Pancreas (tissue), 10 donors: Measurements from ENCODE around the gene UFSP1. TPM values are rescaled to one million over a fixed set of nuclear protein-coding genes. Genes with fewer than 3 reads are reported as not detected.

Source experiments
- ATAC-seq, 4 donors: fragments of 200-7000 bp; cut with Tn5 transposase; one replicate each; pipeline versions ENCODE4 v1.8.0 to v1.9.1; 2020; ENCODE audit warnings: mild to moderate bottlenecking in 4 of 4, moderate library complexity in 4 of 4
- DNase-seq, 6 donors: peaks; one replicate each; pipeline ENCODE4 v3.0.0-alpha.2; 2020
- FAIRE-seq: peaks from 2 replicates; lab custom pipeline; 2012; peaks lifted over from hg19 to GRCh38; lab: Jason Lieb, UNC
- H3K27ac ChIP-seq, 4 donors: fragments of 200-600 bp; sonication (generic); 1 replicate in 3 of 4; 2 replicates in 1 of 4; pipeline versions ENCODE4 v1.5.0 to v1.8.0; 2020
- H3K27me3 ChIP-seq, 4 donors: fragments of 200-600 bp; one replicate each; pipeline ENCODE4 v1.8.0; 2021
- H3K36me3 ChIP-seq, 3 donors: fragments of 200-600 bp; sonication (generic) in 1 of 3; one replicate each; pipeline versions ENCODE4 v1.5.0 to v1.8.0; 2020 to 2021
- H3K4me1 ChIP-seq, 3 donors: fragments of 200-600 bp; one replicate each; pipeline ENCODE4 v1.8.0; 2021
- H3K4me3 ChIP-seq, 4 donors: fragments of 200-600 bp; sonication (generic) in 2 of 4; one replicate each; pipeline versions ENCODE4 v1.5.0 to v1.8.0; 2020 to 2021
- H3K9me3 ChIP-seq, 4 donors: fragments of 200-600 bp; one replicate each; pipeline ENCODE4 v1.8.0; 2021
- WGBS, 2 donors: extraction: QIAGEN DNeasy Blood & Tissue Kit; methylation state at CpG; one replicate each; pipeline ENCODE4 v1.1.7; 2013; 5-methylcytosine and 5-hydroxymethylcytosine counted together
- intact Hi-C, 3 donors: fragments of 100-400 bp; cut with DNase I; formaldehyde crosslinking; loops; one replicate each; pipeline versions ENCODE4 v1.11.1 to v1.14.2; 2022
- polyA plus RNA-seq, 2 donors: library from polyadenylated mRNA; stranded (reverse); fragments of 200-250 nt; gene quantifications; one replicate each; pipeline ENCODE4 v1.2.3, GENCODE V29; 2013
- total RNA-seq, 6 donors: library from RNA; stranded (reverse); fragmentation: NEBNext Ultra II Directional in 4 of 6; extraction: Animal tissue kit (Norgen Biotek cat#: 25700) in 4 of 6; gene quantifications; one replicate each; pipeline versions ENCODE4 v1.2.1 to v1.2.4, GENCODE V29; 2021 to 2023
- TF ChIP-seq, protein P1 (sequence below), 4 donors: fragments of 200-600 bp; sonication (generic) in 3 of 4; IDR thresholded peaks; one replicate each; pipeline versions ENCODE4 v1.5.0 to v1.8.0; 2021; ENCODE audit warnings: antibody characterized with exemption in 4 of 4
- donor health status: healthy with polysubstance abuse.
- donor health status: DM: no; HTN: no; CAD: no; lungs with moderate emphysema.
- donor health status: DM: no; HTN: no; CAD: no.
- donor health status: control.
- donor health status: control.
- donor health status: Bipolar disorder and iron deficiency.
- donor health status: DM: yes; HTN: yes; CAD: no.
- donor health status: DM: no; HTN: no; CAD: no.
- donor health status: DM: no; HTN: no; CAD: no.
- donor health status: DM: yes; HTN: yes; CAD: no.

Gene UFSP1
- total and polyA plus RNA-seq, 8 donors: 0.83 to 6.3 (median 2.4) TPM

DNA sequence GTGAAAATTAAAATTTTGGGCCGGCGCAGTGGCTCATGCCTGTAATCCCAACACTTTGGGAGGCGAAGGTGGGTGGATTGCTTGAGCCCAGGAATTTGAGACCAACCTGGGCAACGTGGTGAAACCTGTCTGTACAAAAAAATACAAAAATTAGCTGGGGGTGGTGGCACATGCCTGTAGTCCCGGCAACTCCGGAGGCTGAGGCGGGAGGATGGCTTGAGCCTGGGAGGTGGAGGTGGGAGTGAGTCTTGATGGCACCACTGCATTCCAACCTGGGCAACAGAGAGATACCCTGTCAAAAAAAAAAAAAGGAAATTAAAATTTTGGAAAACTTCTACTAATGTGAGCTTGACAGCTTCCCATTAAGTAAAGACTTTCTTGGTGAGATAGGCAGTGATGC lies 11.5 kb downstream of the UFSP1 start:
- H3K27ac ChIP-seq: no peak overlapping the region
- peaks cover 4 to 20% (median 16%) of the 10 kb centered on the region in 3 donors for H3K36me3 ChIP-seq
- ATAC-seq: no peak
- TF ChIP-seq, protein P1, sequence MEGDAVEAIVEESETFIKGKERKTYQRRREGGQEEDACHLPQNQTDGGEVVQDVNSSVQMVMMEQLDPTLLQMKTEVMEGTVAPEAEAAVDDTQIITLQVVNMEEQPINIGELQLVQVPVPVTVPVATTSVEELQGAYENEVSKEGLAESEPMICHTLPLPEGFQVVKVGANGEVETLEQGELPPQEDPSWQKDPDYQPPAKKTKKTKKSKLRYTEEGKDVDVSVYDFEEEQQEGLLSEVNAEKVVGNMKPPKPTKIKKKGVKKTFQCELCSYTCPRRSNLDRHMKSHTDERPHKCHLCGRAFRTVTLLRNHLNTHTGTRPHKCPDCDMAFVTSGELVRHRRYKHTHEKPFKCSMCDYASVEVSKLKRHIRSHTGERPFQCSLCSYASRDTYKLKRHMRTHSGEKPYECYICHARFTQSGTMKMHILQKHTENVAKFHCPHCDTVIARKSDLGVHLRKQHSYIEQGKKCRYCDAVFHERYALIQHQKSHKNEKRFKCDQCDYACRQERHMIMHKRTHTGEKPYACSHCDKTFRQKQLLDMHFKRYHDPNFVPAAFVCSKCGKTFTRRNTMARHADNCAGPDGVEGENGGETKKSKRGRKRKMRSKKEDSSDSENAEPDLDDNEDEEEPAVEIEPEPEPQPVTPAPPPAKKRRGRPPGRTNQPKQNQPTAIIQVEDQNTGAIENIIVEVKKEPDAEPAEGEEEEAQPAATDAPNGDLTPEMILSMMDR (IDR thresholded peaks at IDR 0.05): no peak
- H3K9me3 ChIP-seq: no peaks in the 10 kb centered on the region
- 79 to 83% methylated on average over 7 of the region's 7 CpGs for WGBS, 2 donors
- FAIRE-seq: no peak
- intact Hi-C loops: no loop called here
- H3K4me1 ChIP-seq: peaks cover 8 to 27% (median 20%) of the 10 kb centered on the region in 3 donors
- no peaks in the 10 kb centered on the region for H3K27me3 ChIP-seq
- DNase-seq: no peak
- no peak overlapping the region for H3K4me3 ChIP-seq

DNA sequence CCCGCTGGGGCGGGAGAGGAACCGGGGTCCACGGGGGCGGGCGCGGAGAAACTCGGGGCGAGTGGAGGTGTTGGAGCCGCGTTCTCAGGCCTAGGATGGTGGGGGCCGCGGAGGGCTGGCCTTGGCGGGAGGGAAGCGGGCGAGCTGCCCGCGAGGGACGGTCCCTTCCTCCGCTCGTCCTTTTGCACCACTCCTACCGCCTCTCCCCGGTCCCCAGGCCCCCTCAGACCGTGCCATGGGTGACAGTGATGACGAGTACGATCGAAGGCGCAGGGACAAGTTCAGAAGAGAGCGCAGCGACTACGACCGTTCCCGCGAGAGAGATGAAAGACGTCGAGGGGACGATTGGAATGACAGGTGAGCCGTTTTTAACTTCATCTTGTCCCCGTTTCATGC lies 14.2 kb downstream of the UFSP1 start:
- H3K27ac ChIP-seq: peak overlapping the region; percentile 84 to 94 (median 87)
- no peaks in the 10 kb centered on the region for H3K9me3 ChIP-seq
- no peak for FAIRE-seq
- TF ChIP-seq, protein P1 (IDR thresholded peaks at IDR 0.05): no peak
- H3K36me3 ChIP-seq: peaks cover 0 to 19% (median 13%) of the 10 kb centered on the region in 3 donors
- WGBS, 2 donors: 0 to 1% methylated on average over 33 to 39 of the region's 39 CpGs
- ATAC-seq: peak; percentile 46 to 55 (median 54)
- intact Hi-C loops: no loop called here
- H3K4me3 ChIP-seq: peak overlapping the region; percentile 88 to 97 (median 90)
- no peak for DNase-seq
- H3K4me1 ChIP-seq: peaks cover 8 to 27% (median 20%) of the 10 kb centered on the region in 3 donors
- H3K27me3 ChIP-seq: no peaks in the 10 kb centered on the region

DNA sequence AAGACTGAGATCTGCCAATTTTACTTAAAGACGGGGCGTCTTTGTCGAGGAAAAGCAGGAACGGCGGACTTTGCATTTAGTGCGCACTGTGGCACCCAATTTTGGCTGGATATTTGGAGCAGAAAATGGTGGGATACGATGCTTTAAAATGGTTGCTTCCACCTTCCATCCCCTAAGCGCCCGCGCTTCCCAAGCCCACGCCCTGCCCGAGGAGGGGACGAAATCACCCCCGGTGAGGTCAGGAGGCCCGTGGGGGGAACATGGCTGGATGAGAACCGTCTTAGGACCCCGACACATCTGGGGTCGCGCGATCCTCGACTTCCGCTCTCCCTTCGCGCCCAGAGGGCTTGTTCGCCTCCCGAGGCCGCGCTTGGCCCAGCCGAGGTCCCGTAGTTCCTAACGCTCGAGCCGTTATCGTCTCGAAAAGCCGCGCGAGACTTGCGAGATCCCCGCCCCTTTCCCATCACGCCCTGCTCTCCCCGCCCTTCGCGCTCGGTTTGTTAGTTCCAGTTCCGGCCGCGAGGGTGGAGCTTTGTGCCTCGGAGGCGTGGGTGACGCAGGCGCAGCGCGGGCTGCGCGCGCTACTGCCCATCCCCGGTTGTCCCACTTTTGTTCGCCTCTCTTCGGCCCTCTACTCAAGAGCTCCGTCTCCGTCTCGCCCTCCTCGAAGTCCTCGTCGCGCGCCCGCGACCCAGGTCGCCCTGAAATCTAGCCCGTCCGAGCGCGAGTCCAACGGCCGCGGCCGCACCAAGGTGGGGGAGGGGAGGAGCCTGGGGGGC lies 14.7 kb downstream of the UFSP1 start, which contains the start of gene SRRT:
Gene SRRT (plus strand): TSS at position 527 of the 779 bp plus-strand sequence. CDS start 488 bp downstream, outside the sequence.
- peak; percentile 97 to 99 (median 98) for DNase-seq
- peak; percentile 95 to 98 (median 96) for ATAC-seq
- Histone ChIP-seq H3K4me3 (peak within 1 kb of the TSS; percentile 88 to 97 (median 90)), H3K4me1 (peaks cover 8 to 27% (median 20%) of the 10 kb centered on the region in 3 donors), H3K27ac (peak within 1 kb of the TSS; percentile 84 to 94 (median 87)), H3K9me3 (no peaks in the 10 kb centered on the region), H3K36me3 (peaks cover 0 to 19% (median 13%) of the 10 kb centered on the region in 3 donors), H3K27me3 (no peaks in the 10 kb centered on the region)
- peak; percentile 78 for FAIRE-seq
- intact Hi-C loops: no loop called here
- TF ChIP-seq, protein P1 (IDR thresholded peaks at IDR 0.05): peak; percentile 31 to 61 (median 48)
- WGBS, 2 donors: 1% methylated on average over 65 to 79 of the region's 79 CpGs

DNA sequence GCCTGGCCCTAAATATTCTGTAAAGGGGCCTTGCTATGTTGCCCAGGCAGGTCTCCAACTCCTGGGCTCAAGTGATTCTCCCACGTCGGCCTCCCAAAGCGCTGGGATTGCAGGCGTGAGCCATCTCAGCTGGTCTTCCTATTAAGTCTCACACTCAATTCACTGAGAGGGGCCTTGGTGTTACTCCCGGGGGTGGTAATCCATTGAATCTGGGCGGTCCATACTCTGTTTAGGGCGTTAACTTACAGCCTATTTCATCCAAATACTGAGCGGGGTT lies 15.3 kb downstream of the UFSP1 start:
- ATAC-seq (peak in 1 of 4 donors; percentile 0), FAIRE-seq (no peak), DNase-seq (peak in 1 of 6 donors; percentile 40)
- TF ChIP-seq, protein P1 (IDR thresholded peaks at IDR 0.05): no peak
- 42 to 52% methylated on average over 8 of the region's 8 CpGs for whole genome bisulfite sequencing, 2 donors
- H3K27ac ChIP-seq: peak overlapping the region; percentile 84 to 94 (median 87)
- H3K27me3 ChIP-seq: no peaks in the 10 kb centered on the region
- intact Hi-C loops: no loop called here
- peaks cover 8 to 27% (median 20%) of the 10 kb centered on the region in 3 donors for H3K4me1 ChIP-seq
- peak overlapping the region; percentile 88 to 97 (median 90) for H3K4me3 ChIP-seq
- peaks cover 0 to 19% (median 13%) of the 10 kb centered on the region in 3 donors for H3K36me3 ChIP-seq
- no peaks in the 10 kb centered on the region for H3K9me3 ChIP-seq
